GM19397 (cell line): ENCODE measurements around the gene PRKG1.
A peak's percentile ranks its signal among the peaks of the same experiment; 100 is the strongest.

Source experiments
- ATAC-seq: cut with Tn5 transposase; IDR thresholded peaks from one replicate; pipeline ENCODE4 v1.9.1; 2021; ENCODE audit warnings: mild to moderate bottlenecking, moderate library complexity; ENCODE audit not compliant: unreplicated experiment

Gene PRKG1

GRCh38 chr10:52266858-52267257 is 1192.6 kb downstream of the PRKG1 start:
- no peak for ATAC-seq

GRCh38 chr10:52268790-52269189 is 1194.5 kb downstream of the PRKG1 start:
- ATAC-seq, result no peak

DNA sequence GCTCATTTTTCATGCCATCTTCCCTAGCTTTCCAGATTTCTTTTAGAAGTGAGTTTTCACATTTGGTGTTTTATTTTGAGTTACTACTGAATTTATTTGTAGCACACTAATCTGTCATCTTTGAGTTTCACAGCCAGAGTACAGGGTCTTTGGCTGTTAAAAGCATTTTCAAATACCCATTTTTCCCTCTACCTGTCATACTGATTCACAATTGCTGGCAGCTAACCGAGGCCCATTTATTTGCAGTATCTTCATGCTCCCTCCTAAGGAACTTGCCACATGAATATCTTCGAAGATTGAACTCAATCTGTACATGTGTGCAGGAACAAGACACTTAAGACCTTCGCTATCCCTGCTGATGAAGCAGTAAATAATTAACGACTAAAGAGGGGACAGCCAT is 1194.9 kb downstream of the PRKG1 start:
- no peak for ATAC-seq

GRCh38 chr10:52276163-52276562 is 1201.9 kb downstream of the PRKG1 start:
- ATAC-seq, result no peak

DNA sequence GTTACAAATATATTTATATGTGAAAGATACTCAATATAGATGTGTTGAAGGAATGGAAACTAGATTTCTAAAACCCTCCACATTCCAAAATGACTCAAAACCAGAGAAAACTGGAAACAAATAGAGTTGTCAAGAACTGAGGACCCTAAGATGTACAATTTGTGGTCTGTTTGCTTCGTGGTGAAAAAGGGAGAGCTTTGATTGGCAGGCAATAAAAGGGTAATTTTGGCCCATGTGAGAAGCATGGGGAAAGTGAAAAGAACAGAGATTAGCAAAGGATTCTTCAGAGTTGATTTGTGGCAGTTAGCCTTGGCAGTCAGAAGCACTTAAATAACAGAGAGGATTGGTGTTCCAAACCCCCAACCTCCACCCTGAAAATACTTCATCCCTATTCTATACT is 1202.7 kb downstream of the PRKG1 start:
- no peak for ATAC-seq

- no peak for ATAC-seq
Measured at GRCh38 chr10:52279546-52279945, 1205.3 kb downstream of the PRKG1 start.

DNA sequence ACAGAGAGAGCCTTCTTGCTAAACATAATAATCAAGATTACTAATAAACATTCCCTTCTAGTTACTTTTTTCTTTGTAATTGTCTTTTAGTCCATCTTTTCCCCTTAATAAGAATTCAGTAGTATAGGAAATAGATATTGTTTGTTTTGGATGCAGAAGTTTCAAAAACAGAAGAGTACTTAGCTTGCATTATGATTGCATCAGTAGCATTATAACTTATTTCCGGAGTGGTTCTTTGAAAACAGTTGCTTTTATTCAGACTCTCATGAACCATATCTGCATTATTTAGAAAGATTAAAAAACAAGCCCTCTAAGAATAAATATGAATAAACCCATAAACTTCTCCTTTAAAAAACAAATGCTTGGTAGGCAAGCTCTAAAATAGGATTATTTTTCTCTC is 1205.8 kb downstream of the PRKG1 start:
- no peak for ATAC-seq

GRCh38 chr10:52283174-52283573 is 1208.9 kb downstream of the PRKG1 start:
- no peak for ATAC-seq

DNA sequence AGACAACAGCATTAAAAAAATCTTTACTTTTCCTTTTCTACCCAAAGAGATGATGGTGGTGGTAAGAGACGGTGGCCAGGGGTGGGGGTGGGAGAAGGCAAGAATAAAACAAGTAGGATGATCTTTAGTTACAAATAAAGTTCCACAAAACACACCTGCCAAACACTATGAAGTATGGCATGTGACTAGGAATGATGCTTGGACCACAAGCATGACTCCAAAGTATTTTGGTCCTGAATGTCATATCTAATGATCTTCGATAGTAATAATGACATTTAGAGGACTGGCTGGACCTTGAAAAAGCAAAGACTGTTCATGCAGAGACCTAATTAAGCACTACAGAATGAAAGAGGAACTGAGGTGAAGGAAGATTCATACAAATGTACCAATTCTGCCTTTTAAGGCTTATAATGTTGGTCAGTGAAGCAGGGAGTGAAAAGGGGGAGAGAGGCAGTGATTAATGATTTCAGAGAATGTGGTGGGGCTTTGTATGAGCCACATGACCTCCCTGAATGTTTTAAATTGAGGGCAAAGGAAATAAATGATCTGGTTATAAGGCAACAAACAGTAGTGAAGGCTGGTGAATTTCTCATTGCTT is 1210.2 kb downstream of the PRKG1 start:
- ATAC-seq, result no peak

DNA sequence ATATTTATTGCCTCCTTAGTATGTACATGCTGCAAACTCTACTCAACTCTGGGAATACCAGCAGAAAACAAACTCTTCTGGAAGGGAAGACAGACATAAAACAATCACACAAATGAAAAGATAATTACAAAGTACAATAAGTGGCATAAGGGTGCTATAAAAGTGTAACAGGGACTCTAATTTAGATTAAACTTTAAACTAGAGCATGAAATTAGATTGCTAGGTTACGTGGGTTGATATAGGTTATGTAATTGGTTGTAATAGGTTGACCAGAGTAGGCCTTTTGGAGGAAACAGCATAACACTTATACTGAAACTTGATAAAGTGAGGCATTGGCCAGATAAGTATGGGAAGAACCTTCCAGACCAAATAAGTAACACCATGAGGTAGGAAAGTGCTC is 1213.6 kb downstream of the PRKG1 start:
- no peak for ATAC-seq

DNA sequence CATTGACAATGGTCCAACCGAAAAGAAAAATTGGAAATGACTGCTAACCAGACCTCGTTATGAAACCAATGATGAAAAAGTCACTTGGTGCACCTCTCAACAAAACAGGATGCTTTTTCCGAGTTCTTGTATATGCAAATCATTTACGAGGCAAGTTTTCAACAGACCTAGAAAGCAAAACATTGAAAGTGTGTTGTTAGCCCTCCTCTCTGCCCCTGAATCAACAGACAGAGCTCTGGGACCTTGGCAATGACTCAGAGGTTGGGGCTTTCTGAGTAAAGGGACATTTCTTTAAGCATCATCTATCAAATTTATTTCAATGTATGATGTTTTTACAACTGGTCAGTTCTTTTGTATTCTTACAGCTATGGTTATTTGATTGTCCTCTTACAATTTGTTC is 1223.5 kb downstream of the PRKG1 start:
- no peak for ATAC-seq

- no peak for ATAC-seq
Measured at GRCh38 chr10:52300599-52301277, 1226.5 kb downstream of the PRKG1 start.

GRCh38 chr10:52308251-52309031 is 1234.2 kb downstream of the PRKG1 start:
- peak; percentile 80 for ATAC-seq

DNA sequence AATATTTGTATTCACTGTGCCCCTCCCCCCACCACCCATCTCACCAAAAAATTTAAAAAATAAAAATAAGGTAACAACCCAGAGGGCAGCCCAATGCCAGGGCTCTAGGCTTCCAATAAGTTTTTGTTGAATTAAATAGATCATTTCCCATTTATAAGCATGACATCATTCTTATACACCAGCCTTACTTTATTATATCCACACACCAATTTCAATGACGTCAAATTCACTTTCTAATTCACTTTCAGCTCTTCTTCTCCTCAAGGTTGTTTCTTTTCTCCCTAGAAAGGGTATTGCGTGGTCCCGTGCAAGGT is 1238.6 kb downstream of the PRKG1 start:
- ATAC-seq, result no peak

- no peak for ATAC-seq
Measured at GRCh38 chr10:52313256-52313932, 1239.1 kb downstream of the PRKG1 start.

GRCh38 chr10:52313933-52314821 is 1239.9 kb downstream of the PRKG1 start, which contains the start of gene DKK1:
TSS of gene DKK1 (plus strand) at chr10:52314281. CDS start at chr10:52314435, 154 bp downstream.
- peak; percentile 51 for ATAC-seq

DNA sequence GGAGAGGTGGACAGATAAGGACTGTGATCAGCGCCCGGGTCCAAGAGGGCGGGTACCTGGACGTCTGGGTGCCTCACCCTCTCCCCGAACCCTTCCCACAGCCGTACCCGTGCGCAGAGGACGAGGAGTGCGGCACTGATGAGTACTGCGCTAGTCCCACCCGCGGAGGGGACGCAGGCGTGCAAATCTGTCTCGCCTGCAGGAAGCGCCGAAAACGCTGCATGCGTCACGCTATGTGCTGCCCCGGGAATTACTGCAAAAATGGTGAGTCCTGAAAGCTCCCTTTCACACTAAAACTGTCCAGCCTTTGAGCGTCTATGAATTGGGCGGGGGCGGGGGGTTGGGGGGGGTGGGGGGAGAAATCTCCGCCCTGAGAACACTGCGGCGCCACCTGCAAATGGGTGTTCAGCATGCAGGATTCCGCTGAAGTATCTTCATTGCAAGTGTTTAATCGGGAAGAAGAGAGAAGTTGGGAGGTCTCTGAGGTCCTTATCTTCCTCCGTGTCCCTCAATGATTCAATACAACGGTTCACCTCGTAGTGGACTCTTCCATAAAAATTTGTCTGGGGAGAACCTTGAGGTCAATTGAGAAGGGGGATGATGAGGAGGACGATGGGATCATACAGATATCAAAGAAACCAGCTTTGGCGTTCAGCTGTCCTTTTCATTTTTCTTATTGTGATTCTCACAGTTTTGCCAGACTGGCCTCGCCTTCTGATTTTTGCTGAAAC is 1240.7 kb downstream of the PRKG1 start:
- ATAC-seq, result peak; percentile 10

DNA sequence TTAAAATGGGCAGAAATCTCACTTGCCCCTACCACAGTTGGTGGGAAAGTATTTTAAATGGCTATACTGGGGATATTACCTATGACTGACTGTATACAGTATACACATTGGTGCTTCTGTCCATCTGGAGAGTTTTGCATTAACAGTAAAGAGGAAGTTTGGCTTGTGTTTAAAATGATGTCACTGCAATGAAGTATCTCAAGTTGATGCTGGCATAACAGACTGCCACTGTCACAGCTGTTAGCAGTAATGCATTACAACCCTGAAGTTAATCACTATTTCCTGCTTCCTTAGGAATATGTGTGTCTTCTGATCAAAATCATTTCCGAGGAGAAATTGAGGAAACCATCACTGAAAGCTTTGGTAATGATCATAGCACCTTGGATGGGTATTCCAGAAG is 1241.7 kb downstream of the PRKG1 start:
- ATAC-seq, result no peak

DNA sequence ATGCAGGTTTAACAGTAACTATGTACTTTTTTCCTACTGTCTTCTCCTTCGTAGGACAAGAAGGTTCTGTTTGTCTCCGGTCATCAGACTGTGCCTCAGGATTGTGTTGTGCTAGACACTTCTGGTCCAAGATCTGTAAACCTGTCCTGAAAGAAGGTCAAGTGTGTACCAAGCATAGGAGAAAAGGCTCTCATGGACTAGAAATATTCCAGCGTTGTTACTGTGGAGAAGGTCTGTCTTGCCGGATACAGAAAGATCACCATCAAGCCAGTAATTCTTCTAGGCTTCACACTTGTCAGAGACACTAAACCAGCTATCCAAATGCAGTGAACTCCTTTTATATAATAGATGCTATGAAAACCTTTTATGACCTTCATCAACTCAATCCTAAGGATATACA is 1242.2 kb downstream of the PRKG1 start:
- no peak for ATAC-seq

GRCh38 chr10:52318136-52318701 is 1243.9 kb downstream of the PRKG1 start:
- no peak for ATAC-seq
